IMR-90 (cell line): Measurements from ENCODE around the gene SIDT1. TPM values are rescaled to one million over a fixed set of nuclear protein-coding genes. Genes with fewer than 3 reads are reported as not detected.

Experiments
- ATAC-seq: fragments of 200-7000 bp; cut with Tn5 transposase; 2 replicates; pipeline ENCODE4 v1.9.1; 2020; ENCODE audit warnings: low read depth, mild to moderate bottlenecking, moderate library complexity
- BruUV-seq: library from RNA; stranded (reverse); fragments of 400-500 nt; replicated peaks from 2 replicates; lab custom pipeline; 2021; lab: Mats Ljungman, UMichigan
- CTCF ChIA-PET: fragments of 300-600 bp; formaldehyde crosslinking; extraction: SDS; loops from one replicate; lab custom pipeline; 2021; ENCODE audit warnings: antibody characterized with exemption; lab: Yijun Ruan, JAX
- POLR2A ChIA-PET: fragments of 300-600 bp; sonication (Branson Sonifier 250); formaldehyde crosslinking; loops from one replicate; lab custom pipeline; 2022; ENCODE audit warnings: antibody characterized with exemption; ENCODE audit not compliant: unreplicated experiment; lab: Charles Lee
- DNase-seq: peaks from one replicate; pipeline ENCODE4 v3.0.0; 2013
- H2AFZ ChIP-seq: replicated peaks from 2 replicates; pipeline ENCODE3; 2013; ENCODE audit warnings: low read length, mild to moderate bottlenecking; ENCODE audit not compliant: poor library complexity
- H2AK5ac ChIP-seq: 2 replicates; pipeline ENCODE4 v1.6.1; 2013; ENCODE audit warnings: low read depth, low read length, inconsistent platforms
- H2AK9ac ChIP-seq: replicated peaks from 2 replicates; pipeline ENCODE3; 2013; ENCODE audit warnings: mild to moderate bottlenecking, low read depth, low read length, moderate library complexity; ENCODE audit not compliant: poor library complexity
- H2BK120ac ChIP-seq: 2 replicates; pipeline ENCODE4 v1.6.1; 2013; ENCODE audit warnings: low read depth, low read length, inconsistent platforms
- H2BK15ac ChIP-seq: 3 replicates; pipeline ENCODE4 v1.6.1; 2013; ENCODE audit warnings: low read depth, low read length, inconsistent platforms
- H2BK20ac ChIP-seq: 2 replicates; pipeline ENCODE4 v1.6.1; 2013; ENCODE audit warnings: low read depth, mild to moderate bottlenecking, inconsistent platforms, low read length, moderate library complexity
- H2BK5ac ChIP-seq: 2 replicates; pipeline ENCODE4 v1.6.1; 2013; ENCODE audit warnings: mild to moderate bottlenecking, low read depth, low read length, inconsistent platforms; ENCODE audit not compliant: poor library complexity, severe bottlenecking
- H3K14ac ChIP-seq: replicated peaks from 2 replicates; pipeline ENCODE4 v1.6.1; 2013; ENCODE audit warnings: low read depth, low read length, inconsistent platforms
- H3K18ac ChIP-seq: 2 replicates; pipeline ENCODE4 v1.6.1; 2013; ENCODE audit warnings: low read depth, low read length, control low read depth
- H3K23ac ChIP-seq: 2 replicates; pipeline ENCODE4 v1.6.1; 2013; ENCODE audit warnings: low read depth, low read length, inconsistent platforms
- H3K27ac ChIP-seq: 2 replicates; pipeline ENCODE4 v1.5.1; 2013; ENCODE audit warnings: mild to moderate bottlenecking, control low read depth, low read length; ENCODE audit not compliant: insufficient read depth
- H3K27me3 ChIP-seq: 2 replicates; pipeline ENCODE4 v1.6.1; 2013; ENCODE audit warnings: low read length; ENCODE audit not compliant: control insufficient read depth, insufficient read depth
- H3K36me3 ChIP-seq: 2 replicates; pipeline ENCODE4 v1.6.1; 2013; ENCODE audit warnings: low read length, mixed read lengths; ENCODE audit not compliant: control insufficient read depth, insufficient read depth
- H3K4ac ChIP-seq: 2 replicates; pipeline ENCODE4 v1.6.1; 2013; ENCODE audit warnings: low read depth, low read length, inconsistent platforms
- H3K4me1 ChIP-seq: 2 replicates; pipeline ENCODE4 v1.6.1; 2013; ENCODE audit warnings: low read length, mixed read lengths; ENCODE audit not compliant: control insufficient read depth, insufficient read depth
- H3K4me2 ChIP-seq: 2 replicates; pipeline ENCODE4 v1.6.1; 2013; ENCODE audit warnings: low read depth, mild to moderate bottlenecking, control low read depth, low read length, moderate library complexity
- H3K4me3 ChIP-seq: 2 replicates; pipeline ENCODE4 v1.5.1; 2013; ENCODE audit warnings: low read depth, mild to moderate bottlenecking, control low read depth, low read length, moderate library complexity; ENCODE audit not compliant: insufficient read depth
- H3K56ac ChIP-seq: 2 replicates; pipeline ENCODE4 v1.6.1; 2013; ENCODE audit warnings: low read length, inconsistent platforms; ENCODE audit not compliant: insufficient read depth; ENCODE audit errors: extremely low read depth
- H3K79me1 ChIP-seq, 2 experiments: 2 replicates each; pipeline ENCODE4 v1.6.1; 2013; ENCODE audit warnings: low read length in 2 of 2, inconsistent platforms in 1 of 2, low read depth in 1 of 2
- H3K9ac ChIP-seq: 2 replicates; pipeline ENCODE4 v1.6.1; 2013; ENCODE audit warnings: low read depth, low read length, control low read depth
- H3K9me1 ChIP-seq: 2 replicates; pipeline ENCODE4 v1.6.1; 2013; ENCODE audit warnings: low read length, inconsistent platforms; ENCODE audit not compliant: insufficient read depth
- H3K9me3 ChIP-seq: 2 replicates; pipeline ENCODE4 v1.6.1; 2013; ENCODE audit warnings: low read length; ENCODE audit not compliant: control insufficient read depth, insufficient read depth
- H4K20me1 ChIP-seq: 2 replicates; pipeline ENCODE4 v1.6.1; 2013; ENCODE audit warnings: low read length, inconsistent platforms; ENCODE audit not compliant: insufficient read depth
- H4K5ac ChIP-seq: 2 replicates; pipeline ENCODE4 v1.6.1; 2013; ENCODE audit warnings: mild to moderate bottlenecking, low read depth, low read length, control low read depth
- H4K8ac ChIP-seq, 2 experiments: 2 replicates each; pipeline ENCODE4 v1.6.1; 2013; ENCODE audit warnings: low read depth in 2 of 2, low read length in 2 of 2, control low read depth in 1 of 2, inconsistent platforms in 1 of 2
- H4K91ac ChIP-seq: 2 replicates; pipeline ENCODE4 v1.6.1; 2013; ENCODE audit warnings: low read depth, low read length, inconsistent platforms; ENCODE audit not compliant: insufficient read depth
- CHD1 ChIP-seq: IDR thresholded peaks from 2 replicates; pipeline ENCODE4 v1.6.1; 2012; ENCODE audit warnings: low read depth, low read length, improper control_type of control experiment
- RAD21 ChIP-seq: IDR thresholded peaks from 2 replicates; pipeline ENCODE4 v1.6.1; 2012; ENCODE audit warnings: low read length, improper control_type of control experiment
- RCOR1 ChIP-seq: IDR thresholded peaks from 2 replicates; pipeline ENCODE4 v1.6.1; 2012; ENCODE audit warnings: mild to moderate bottlenecking, low read length, improper control_type of control experiment; ENCODE audit not compliant: insufficient replicate concordance
- SMC3 ChIP-seq: fragments of 150-350 bp; IDR thresholded peaks from 2 replicates; pipeline ENCODE4 v1.6.1; 2016; ENCODE audit warnings: low read depth, mild to moderate bottlenecking, antibody characterized with exemption, low read length, moderate library complexity
- WGBS, 2 experiments: methylation state at CpG; one replicate each; pipeline versions ENCODE4 v1.1.5 to v1.1.7; 2013; ENCODE audit warnings: missing lambda C conversion rate in 2 of 2; ENCODE audit not compliant: insufficient read length in 1 of 2; ENCODE audit errors: extremely low coverage in 2 of 2; 5-methylcytosine and 5-hydroxymethylcytosine counted together
- dilution Hi-C: fragments of 300-500 bp; cut with HindIII; formaldehyde crosslinking; loops from one replicate; pipeline ENCODE4 v1.14.3; 2018; ENCODE audit warnings: low sequenced_read_pairs; ENCODE audit not compliant: unreplicated experiment
- in situ Hi-C: fragments of 300-500 bp; cut with MboI; formaldehyde crosslinking; loops from 3 replicates; pipeline ENCODE4 v1.14.3; 2019; ENCODE audit warnings: low sequenced_read_pairs, inconsistent platforms, mixed read lengths
- intact Hi-C: fragments of 100-400 bp; cut with micrococcal nuclease; formaldehyde crosslinking; loops from 2 replicates; pipeline ENCODE4 v1.10.0; 2022
- polyA plus RNA-seq, 3 experiments: library from polyadenylated mRNA; depleted of rRNA; stranded (reverse); fragments of >200 nt; gene quantifications; 2 replicates each; pipeline ENCODE4 v1.2.3, GENCODE V29; 2012; ENCODE audit warnings: low replicate concordance in 1 of 3
- total RNA-seq: library from RNA; depleted of rRNA; stranded (reverse); fragments of >200 nt; gene quantifications from 2 replicates; pipeline ENCODE4 v1.2.3, GENCODE V29; 2012
- TF ChIP-seq, protein P1 (sequence below): fragments of 150-350 bp; IDR thresholded peaks from 2 replicates; pipeline ENCODE4 v1.6.1; 2016; ENCODE audit warnings: low read depth, mild to moderate bottlenecking, low read length, moderate library complexity, borderline replicate concordance

Gene SIDT1
- total and polyA plus RNA-seq, 2 of the 4 experiments (the other 2 are of a cell fraction) = not detected

DNA sequence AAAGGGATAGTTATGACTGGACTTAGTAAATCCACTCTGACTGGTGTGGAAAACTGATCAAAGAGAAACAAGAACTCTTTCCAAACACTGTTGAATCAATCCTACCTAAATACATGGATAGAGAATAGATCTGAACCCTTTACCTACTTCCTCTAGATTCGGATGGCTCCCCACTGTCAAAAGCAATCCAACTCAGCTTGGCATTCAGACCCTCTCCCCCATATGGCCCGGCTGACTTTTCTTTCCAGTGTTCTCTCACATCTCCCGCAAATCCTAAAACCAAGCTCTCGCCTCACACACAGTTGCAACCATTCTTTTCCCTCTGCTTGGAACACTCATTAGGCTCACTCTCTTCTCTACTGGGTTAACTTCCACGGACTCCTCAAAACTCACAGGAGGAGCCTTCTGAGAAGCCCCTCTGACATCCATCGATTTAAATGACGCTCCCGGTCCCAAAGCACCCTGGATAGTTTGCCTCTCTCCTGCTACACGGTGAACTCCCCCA, 18.0 kb upstream of the SIDT1 start:
- H2BK15ac ChIP-seq = no peak overlapping the region
- H3K23ac ChIP-seq = peak overlapping the region; percentile 71
- ATAC-seq (peak; percentile 19), DNase-seq (peak; percentile 12)
- no peaks in the 10 kb centered on the region for H4K20me1 ChIP-seq
- ChIA-PET CTCF (interaction anchor here (0.6 to 1.2 kb wide), 5 partner anchors 9 to 1975 kb away, joined by 3 to 5 read pairs (median 3); no protein-coding TSS in a partner anchor), POLR2A (interaction anchor here (0.6 to 0.9 kb wide), 2 partner anchors 16 to 269 kb away, joined by 3 to 4 read pairs; no protein-coding TSS in a partner anchor)
- H2BK20ac ChIP-seq = no peak overlapping the region
- BruUV-seq = no TSS peak
- H3K4me3 ChIP-seq = peak overlapping the region; percentile 82
- H3K79me1 ChIP-seq = peaks cover 8 to 18% of the 10 kb centered on the region in 2 experiments; a peak in 3 of 4 replicates
- dilution Hi-C loops = no loop called here
- peak overlapping the region; percentile 3; the same call in 1 of the 2 replicates for H3K18ac ChIP-seq
- peak overlapping the region; percentile 57 for H2BK5ac ChIP-seq
- TF ChIP-seq CHD1 = no peak
- no peak for TF ChIP-seq RCOR1
- no peak for TF ChIP-seq SMC3
- no peak for TF ChIP-seq RAD21
- TF ChIP-seq, protein P1, sequence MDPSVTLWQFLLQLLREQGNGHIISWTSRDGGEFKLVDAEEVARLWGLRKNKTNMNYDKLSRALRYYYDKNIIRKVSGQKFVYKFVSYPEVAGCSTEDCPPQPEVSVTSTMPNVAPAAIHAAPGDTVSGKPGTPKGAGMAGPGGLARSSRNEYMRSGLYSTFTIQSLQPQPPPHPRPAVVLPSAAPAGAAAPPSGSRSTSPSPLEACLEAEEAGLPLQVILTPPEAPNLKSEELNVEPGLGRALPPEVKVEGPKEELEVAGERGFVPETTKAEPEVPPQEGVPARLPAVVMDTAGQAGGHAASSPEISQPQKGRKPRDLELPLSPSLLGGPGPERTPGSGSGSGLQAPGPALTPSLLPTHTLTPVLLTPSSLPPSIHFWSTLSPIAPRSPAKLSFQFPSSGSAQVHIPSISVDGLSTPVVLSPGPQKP = no peak
- peak overlapping the region; percentile 68 for H3K4ac ChIP-seq
- H2AK9ac ChIP-seq = peak overlapping the region; percentile 66
- H3K4me1 ChIP-seq = no peaks in the 10 kb centered on the region
- H3K27ac ChIP-seq = peak overlapping the region; percentile 72
- 0% methylated on average over 6 of the region's 9 CpGs; no CpG with 5 or more reads in 1 of the 2 experiments for WGBS, 2 experiments
- no peaks in the 10 kb centered on the region for H3K36me3 ChIP-seq
- no peak overlapping the region for H2AK5ac ChIP-seq
- H2BK120ac ChIP-seq = peak overlapping the region; percentile 17
- no peaks in the 10 kb centered on the region for H3K9me1 ChIP-seq
- peak overlapping the region; percentile 65 to 85 for H4K8ac ChIP-seq
- peak overlapping the region; percentile 92 for H3K4me2 ChIP-seq
- H3K56ac ChIP-seq = peak overlapping the region; percentile 70
- no peaks in the 10 kb centered on the region; the same call in 1 of the 2 replicates for H3K27me3 ChIP-seq
- H3K9ac ChIP-seq = peak overlapping the region; percentile 57
- H3K9me3 ChIP-seq = no peaks in the 10 kb centered on the region
- no peak overlapping the region; the same call in 1 of the 2 replicates for H4K91ac ChIP-seq
- in situ Hi-C loops = no loop called here
- H2AFZ ChIP-seq = peak overlapping the region; percentile 99
- H4K5ac ChIP-seq = peak overlapping the region; percentile 6; the same call in 1 of the 2 replicates
- intact Hi-C loops = no loop called here
- peak overlapping the region; percentile 87 for H3K14ac ChIP-seq
